ENCODE measurements around the gene BCKDHB. TPM values are rescaled to one million over a fixed set of nuclear protein-coding genes. Genes with fewer than 3 reads are reported as not detected.

BCKDHB gene
- total and polyA plus RNA-seq, 2 of the 4 experiments (the other 2 are of a cell fraction): 11.2 to 11.8 TPM

- H2AFZ ChIP-seq (replicated peaks; ENCODE audit: low read length, poor library complexity): no peak overlapping the region
- no peak overlapping the region for H3K4me2 ChIP-seq (ENCODE audit: low read depth, low read length)
- dilution Hi-C loops (cut with HindIII; ENCODE audit: low sequenced_read_pairs, unreplicated experiment): no loop called here
Measured at GRCh38 chr6:80268865-80269730, 162.6 kb downstream of the BCKDHB start.

More at GRCh38 chr6:80268865-80269730, 162.6 kb downstream of the BCKDHB start:
- Histone ChIP-seq H3K9me1 (ENCODE audit: insufficient read depth, low read length) (no peaks in the 10 kb centered on the region; the same call in 1 of the 2 replicates), H3K27me3 (ENCODE audit: control insufficient read depth, insufficient read depth, low read length) (no peaks in the 10 kb centered on the region), H2BK15ac (ENCODE audit: low read depth, low read length) (no peak overlapping the region), H3K4me1 (ENCODE audit: control insufficient read depth, insufficient read depth, low read length) (no peaks in the 10 kb centered on the region), H2BK5ac (ENCODE audit: low read depth, low read length, poor library complexity, severe bottlenecking) (no peak overlapping the region), H2AK5ac (ENCODE audit: low read depth, low read length) (no peak overlapping the region), H3K27ac (ENCODE audit: insufficient read depth, low read length) (no peak overlapping the region), H3K9ac (ENCODE audit: low read depth, low read length) (no peak overlapping the region), H3K79me1 (ENCODE audit: low read depth in 1 of 2, low read length in 2 of 2) (no peaks in the 10 kb centered on the region; a peak in 1 of 4 replicates), H3K4me3 (ENCODE audit: insufficient read depth, low read depth, low read length) (no peak overlapping the region), H3K9me3 (ENCODE audit: control insufficient read depth, insufficient read depth, low read length) (no peaks in the 10 kb centered on the region; the same call in 1 of the 2 replicates), H4K91ac (ENCODE audit: insufficient read depth, low read depth, low read length) (no peak overlapping the region), H2AK9ac (replicated peaks; ENCODE audit: low read depth, low read length, poor library complexity) (no peak overlapping the region), H3K14ac (replicated peaks; ENCODE audit: low read depth, low read length) (peak overlapping the region; percentile 21; the same call in 1 of the 2 replicates), H3K36me3 (ENCODE audit: control insufficient read depth, insufficient read depth, low read length) (no peaks in the 10 kb centered on the region), H4K5ac (ENCODE audit: low read depth, low read length) (no peak overlapping the region), H4K20me1 (ENCODE audit: insufficient read depth, low read length) (no peaks in the 10 kb centered on the region), H4K8ac (ENCODE audit: low read depth in 2 of 2, low read length in 2 of 2) (no peak overlapping the region), H3K23ac (ENCODE audit: low read depth, low read length) (no peak overlapping the region), H3K18ac (ENCODE audit: low read depth, low read length) (no peak overlapping the region), H3K56ac (ENCODE audit: extremely low read depth, insufficient read depth, low read length) (no peak overlapping the region), H2BK20ac (ENCODE audit: low read depth, low read length) (no peak overlapping the region), H2BK120ac (ENCODE audit: low read depth, low read length) (no peak overlapping the region), H3K4ac (ENCODE audit: low read depth, low read length) (no peak overlapping the region)
- POLR2A ChIA-PET (ENCODE audit: unreplicated experiment): no interaction called here
- no TSS peak for BruUV-seq (replicated peaks)
- 89% methylated on average over 4 of the region's 10 CpGs; no CpG with 5 or more reads in 1 of the 2 experiments for WGBS, 2 experiments (ENCODE audit: extremely low coverage in 2 of 2, insufficient read length in 1 of 2)
- TF ChIP-seq CEBPB (IDR thresholded peaks at IDR 0.05; ENCODE audit: low read depth, low read length) (no peak), RAD21 (IDR thresholded peaks at IDR 0.05; ENCODE audit: low read length) (no peak), MAZ (IDR thresholded peaks at IDR 0.05; ENCODE audit: borderline replicate concordance, low read depth, low read length) (no peak), BHLHE40 (IDR thresholded peaks at IDR 0.05; ENCODE audit: low read depth, low read length) (no peak), FOS (IDR thresholded peaks at IDR 0.05; ENCODE audit: low read depth, low read length) (no peak), MAFK (IDR thresholded peaks at IDR 0.05; ENCODE audit: low read depth, low read length) (no peak), USF2 (IDR thresholded peaks at IDR 0.05; ENCODE audit: low read depth, low read length) (no peak), CTCF (conservative IDR thresholded peaks at IDR 0.05; ENCODE audit: low read depth, low read length) (no peak), SMC3 (IDR thresholded peaks at IDR 0.05; ENCODE audit: low read depth, low read length) (no peak), ELK1 (IDR thresholded peaks at IDR 0.05; ENCODE audit: borderline replicate concordance, low read depth, low read length) (no peak), RCOR1 (IDR thresholded peaks at IDR 0.05; ENCODE audit: insufficient replicate concordance, low read length) (no peak), POLR2A (IDR thresholded peaks at IDR 0.05; ENCODE audit: low read depth, low read length) (no peak), MXI1 (IDR thresholded peaks at IDR 0.05; ENCODE audit: borderline replicate concordance, low read depth, low read length) (no peak), RFX5 (IDR thresholded peaks at IDR 0.05; ENCODE audit: low read depth, low read length) (no peak)
- in situ Hi-C loops (cut with MboI; ENCODE audit: low sequenced_read_pairs): no loop called here
- CTCF ChIA-PET: no interaction called here
- intact Hi-C loops (cut with micrococcal nuclease): no loop called here
- DNase-seq (no peak), ATAC-seq (ENCODE audit: low read depth) (no peak)

All from IMR-90 (cell line).